NCI-H748 (cell line): ENCODE results near the gene DAB2.

Experiments used
- DNase-seq: peaks from one replicate; lab custom pipeline; 2025; ENCODE audit not compliant: unreplicated experiment; lab: John Stamatoyannopoulos, UW

The DAB2 gene

DNA sequence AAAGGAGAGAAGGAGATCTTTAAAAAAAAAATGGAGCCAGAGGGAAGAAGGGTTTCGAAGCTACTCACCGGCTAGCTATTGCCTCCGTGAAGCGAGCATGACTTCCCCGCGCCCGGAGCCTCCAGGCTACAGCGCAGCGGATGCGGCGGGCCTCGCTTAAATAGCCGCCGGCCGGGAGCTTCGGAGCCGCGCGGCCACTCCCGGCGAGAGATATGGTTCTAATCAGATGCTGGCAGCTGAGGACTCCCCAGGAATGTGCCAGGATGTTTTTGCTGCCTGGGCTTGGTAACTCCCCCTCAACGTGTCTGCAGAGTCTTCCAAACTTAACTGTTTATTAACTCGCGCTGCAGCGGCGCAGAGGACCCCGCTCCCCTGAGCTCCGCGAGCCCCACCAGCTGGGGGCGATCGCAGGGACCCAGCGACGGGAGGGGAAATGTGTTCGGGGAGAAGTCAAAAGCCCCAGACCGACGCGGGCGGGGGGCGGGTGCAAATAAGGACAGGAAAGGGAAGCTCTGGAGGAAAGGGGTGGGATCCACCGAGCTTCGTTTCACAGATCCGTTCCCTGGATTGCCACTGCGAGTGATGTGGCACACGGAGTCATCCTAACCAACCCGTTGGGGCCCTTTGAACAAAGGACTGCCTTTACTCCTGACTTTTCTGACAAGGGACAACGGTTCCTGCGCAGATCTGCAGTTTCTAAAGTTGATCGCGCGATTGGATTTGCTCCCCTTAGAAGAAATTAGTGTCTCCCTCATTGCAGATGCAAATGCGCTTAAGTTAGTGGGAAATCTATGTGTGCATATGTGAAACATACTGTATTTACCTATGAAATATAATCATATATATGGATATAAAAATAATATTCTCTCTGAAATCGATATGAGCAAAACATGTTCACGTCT, at the start of gene DAB2:
Gene DAB2 (minus strand): TSS at position 245 of the 902 bp plus-strand sequence. CDS start 30,660 bp downstream, outside the sequence.
- DNase-seq, result peak; percentile 96

DNA sequence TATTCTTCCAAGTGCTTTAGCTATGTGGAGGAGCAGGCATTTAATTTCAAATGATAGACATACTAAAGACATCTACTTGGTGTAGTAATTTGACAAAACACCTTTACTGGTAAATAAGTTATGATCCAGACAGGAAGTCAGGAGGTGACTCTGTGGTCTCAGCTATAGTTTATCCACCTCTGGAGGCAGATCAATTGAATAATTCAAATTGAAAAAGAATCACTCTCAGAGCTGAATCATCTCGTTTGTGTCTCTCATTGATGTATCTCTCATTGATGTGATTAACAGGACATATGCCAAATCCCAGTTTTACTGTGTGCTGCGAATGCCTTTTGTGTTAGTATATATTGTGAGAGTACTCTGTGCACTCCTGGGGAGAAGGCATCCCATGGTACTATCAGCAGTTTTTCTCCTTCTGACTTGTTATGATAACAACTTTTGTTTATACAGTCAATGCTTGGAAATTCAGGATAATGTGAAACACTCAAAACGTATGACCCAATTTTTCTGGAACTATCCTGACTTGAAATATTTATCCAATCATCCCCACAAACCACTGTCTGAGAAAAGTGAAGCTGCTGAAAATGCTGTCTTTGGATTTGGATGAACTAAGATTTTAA, 48.5 kb upstream of the DAB2 start:
- DNase-seq, result no peak

DNA sequence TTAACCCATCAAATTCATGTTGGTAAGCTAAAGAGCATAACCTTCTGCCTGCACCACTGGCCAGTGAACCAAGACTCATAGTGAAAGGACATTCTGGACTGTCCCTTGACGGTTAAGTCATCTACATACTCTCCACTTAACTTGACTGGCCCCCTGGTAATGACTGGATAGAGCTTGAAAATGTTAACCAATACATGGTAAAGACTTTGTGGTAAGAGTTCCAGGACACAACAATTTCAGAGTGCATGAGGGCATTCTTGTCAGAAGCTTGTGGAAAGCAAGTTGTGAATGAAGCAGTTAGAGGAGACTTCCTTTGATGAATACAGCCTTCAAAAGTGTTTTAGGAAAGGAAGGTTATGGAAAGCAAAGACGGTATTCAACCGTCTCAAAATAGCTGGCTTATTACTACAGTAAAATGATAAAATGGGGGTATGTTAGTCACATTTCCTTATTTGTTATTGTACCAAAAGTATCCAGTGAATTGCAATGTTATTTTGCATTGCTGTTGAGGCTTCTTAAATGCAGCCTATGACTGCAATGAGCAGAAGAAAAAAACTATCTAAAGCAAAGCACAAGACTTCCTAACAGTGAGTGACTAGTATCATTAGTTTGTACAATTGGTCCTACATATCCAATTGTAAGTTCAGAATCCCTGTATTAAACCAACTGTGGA, 47.2 kb upstream of the DAB2 start:
- DNase-seq, result no peak

DNA sequence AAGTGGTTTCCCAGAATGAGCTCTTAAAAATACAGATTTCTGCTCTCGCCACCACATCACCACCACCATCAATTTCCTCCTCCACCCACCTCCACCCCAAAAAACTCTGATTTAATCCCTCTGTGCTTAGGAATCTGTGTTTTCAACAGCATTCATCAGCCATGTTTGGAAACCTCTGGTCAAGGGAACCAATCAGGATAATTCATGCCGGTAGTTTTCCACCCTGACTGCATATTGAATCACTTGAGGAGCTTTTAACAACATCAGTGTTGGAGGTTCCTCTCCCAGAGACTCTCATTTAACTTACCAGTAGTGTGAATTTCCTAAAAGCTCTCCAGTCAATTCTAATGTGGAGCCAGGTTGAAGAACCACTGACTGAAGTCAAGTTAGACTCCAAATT, 46.0 kb upstream of the DAB2 start:
- no peak for DNase-seq

DNA sequence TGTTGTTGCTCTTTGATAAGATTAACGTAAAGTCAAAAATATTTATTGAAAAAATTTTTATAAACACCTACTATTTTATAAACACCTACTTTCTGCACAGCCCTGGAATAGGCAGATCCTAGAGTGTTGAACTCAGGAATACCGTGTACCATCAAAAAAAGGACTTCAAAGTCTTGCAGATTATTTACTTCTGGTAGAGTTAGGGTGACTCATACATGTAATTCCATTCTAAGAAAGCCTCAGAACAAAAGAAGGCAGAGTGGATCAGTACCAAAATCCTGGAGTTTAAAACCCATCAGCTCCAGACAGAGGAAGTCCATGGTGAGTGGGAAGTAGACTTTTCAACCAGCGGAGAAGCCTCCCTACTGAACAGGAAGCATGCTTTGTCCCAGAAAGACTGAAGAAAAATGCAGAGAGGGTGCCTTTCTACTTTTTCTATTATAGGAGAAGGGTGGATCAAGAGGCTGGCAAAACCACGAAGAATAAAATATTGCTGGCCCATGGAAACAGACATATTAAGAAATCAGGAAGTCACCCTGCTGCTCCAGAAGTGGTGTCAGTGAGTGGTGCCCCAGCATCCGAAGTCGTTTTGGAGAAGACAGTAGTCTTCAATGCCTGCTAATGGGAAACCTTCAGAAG, 45.1 kb upstream of the DAB2 start:
- no peak for DNase-seq

DNA sequence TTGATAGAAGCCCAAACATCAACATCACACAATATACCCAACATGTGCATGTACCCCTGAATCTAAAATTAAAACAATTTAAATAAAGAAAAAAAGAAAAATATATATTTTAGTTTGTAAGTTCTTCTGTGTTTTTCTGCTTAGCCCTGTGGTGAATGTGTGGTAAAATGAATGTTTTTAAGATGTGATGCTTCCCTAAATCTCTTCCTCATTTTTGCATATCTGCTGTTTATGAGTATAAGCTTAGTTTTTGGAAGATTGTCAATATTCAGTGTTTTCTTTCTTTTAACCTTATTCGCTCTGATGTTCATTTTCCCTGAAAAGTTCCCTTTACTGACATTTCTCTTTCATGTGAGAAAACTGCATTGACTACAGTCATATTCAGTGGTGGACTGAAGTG, 44.4 kb upstream of the DAB2 start:
- DNase-seq, result no peak

DNA sequence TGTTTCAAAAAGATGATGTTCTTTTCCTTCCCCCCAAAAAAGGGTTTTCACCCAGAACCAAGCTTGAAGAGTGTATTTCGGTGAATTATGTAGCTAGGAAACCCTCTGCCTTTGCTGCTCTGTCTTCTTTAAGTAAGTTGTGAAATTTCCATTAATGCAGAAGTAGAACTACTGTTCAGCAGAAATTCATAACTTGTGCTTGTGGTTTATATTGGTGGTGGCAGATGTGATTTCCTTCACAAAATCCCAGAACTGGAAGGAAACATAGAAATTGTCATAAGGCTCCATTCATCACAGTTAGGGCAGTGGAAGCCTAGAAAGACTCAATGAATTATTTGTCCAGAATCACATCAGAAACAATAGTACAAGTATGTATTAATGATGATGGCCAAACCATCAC, 42.1 kb upstream of the DAB2 start:
- no peak for DNase-seq

DNA sequence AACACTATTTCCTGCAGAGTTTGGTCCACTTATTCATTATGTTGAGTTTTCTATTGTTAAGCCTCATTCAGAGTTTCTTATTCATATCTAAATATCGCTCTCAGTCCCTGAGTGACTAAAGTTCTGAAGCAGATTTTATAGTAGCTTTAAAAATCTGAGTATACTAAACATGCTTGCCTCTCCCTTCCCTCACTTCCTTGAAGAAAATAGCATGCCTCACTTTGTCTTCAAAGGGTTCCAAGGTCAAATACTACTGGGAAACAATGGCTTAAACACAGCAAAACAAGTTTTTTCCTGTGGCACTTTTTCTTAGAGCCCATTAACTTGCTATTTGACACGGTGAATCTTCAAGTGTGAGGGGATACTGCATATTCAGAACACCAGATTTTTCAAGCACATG, 41.1 kb upstream of the DAB2 start:
- DNase-seq, result no peak

DNA sequence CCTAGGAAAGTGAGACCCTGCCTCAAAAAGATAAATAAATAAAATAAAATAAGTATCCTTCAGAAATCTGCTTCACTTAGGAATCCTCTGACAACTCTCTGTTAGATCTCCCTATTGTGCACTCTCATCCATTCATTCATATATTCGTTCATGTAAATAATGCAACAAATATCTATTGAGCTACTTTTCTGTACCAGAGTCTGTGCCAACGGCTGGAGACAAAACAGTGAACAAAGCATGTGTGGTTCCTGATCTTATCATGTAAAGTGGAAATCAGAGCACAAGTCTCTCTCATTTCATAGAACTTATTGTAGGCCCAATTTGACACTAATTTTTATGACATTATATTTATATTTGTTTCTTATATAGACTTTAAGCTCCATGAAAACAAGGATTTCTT, 40.3 kb upstream of the DAB2 start:
- no peak for DNase-seq

DNA sequence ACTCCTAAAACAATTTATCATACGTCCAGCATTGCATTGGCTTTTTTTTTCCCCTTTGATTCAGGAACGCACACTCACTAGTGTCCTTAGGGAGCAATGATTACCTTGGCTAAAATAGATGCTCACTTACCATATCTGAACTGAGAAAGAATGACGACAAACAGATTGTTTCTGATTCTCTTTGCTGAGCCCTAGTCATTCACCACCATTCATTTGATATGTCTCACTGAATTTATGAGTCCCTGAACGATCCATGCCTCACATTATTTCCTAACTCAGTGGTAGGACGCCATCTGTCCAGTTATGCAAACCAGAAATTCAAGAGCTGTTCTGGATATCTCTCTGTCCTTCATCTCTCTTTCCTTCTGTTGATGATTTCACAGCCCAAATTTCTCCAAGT, 39.3 kb upstream of the DAB2 start:
- DNase-seq, result no peak

DNA sequence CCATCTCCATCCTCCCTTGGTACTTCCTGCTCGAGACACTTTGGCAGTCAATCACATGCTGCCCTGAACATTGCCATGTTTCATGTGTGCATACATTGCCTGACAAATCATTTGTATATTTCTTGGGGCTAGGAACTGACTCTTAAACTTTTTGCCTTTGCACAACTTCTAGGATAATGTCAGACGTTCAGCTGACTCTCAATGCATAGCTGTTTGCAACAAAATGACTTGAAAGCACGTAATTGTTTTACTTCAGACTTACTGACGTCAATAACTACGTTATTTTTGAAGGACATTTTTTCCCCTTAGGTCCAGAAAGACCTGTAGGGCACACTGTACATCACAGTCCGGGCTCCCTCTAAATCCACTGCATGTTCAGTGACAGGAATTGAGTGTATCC, 37.4 kb upstream of the DAB2 start:
- DNase-seq, result no peak

DNA sequence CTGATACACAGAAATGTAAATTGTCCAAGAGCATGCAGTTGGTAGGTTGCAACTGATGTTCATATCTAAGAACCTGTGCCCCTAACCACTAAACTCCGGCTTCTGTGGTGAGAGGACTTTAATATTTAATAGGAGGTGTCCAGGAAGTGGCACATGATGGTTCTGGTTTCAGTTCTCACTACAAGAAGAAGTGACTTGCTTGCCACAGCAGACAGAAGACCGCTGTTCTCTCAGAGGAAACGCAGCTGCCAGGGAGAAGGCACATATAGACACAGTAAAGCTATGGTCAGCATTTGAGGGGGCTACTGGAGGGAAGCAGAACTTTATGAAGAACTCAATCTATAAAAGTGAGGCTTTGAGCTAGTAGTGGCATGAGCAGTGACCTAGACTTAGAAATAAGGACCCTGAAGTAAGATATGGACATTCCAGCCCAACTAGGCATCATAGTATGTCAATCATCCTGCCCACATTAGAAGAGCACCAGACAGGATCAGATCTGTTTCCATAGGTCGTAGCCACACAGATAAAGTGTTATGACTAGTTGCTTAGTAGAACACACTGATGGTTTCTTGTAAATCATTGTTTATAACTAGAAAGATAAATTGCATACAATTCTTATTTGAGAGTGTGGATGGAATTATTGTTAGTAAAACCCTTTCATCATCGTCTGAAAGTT, 36.4 kb upstream of the DAB2 start:
- no peak for DNase-seq

DNA sequence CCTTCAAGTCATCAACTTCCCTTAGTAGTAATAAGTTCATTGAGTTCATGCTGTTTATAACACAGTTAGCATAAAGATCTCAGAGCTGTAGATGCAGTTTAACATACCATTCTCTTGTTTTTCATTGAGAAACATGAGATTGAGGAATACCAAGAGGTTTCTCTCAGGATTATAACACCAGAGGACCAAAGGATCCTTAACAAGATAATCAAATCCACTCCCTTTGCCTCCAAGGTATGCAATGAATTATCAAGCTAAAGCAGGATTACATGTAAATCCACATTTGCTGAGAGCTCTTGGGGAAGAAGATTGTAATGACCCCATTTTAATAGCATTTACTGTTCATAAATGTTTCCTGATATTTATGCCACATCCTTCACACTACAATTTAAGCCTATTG, 35.1 kb upstream of the DAB2 start:
- DNase-seq, result no peak

DNA sequence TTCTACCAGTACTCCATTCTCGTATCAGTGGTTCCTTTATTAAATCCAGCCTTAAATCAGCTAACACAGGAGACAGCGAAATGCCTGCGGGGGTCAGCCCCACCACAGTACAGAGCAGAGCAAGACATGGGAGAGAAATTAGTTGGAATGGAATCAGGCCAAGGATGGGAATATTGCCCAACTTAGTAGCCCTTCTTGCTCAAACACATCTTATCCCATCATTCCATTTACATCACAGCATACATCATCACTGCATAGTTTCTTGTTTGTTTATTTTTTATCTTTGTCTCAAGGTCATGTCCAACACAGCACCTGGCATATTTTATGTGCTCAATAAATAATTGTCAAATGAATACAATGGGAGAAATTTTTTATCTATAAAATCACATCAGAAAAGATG, 34.3 kb upstream of the DAB2 start:
- no peak for DNase-seq

DNA sequence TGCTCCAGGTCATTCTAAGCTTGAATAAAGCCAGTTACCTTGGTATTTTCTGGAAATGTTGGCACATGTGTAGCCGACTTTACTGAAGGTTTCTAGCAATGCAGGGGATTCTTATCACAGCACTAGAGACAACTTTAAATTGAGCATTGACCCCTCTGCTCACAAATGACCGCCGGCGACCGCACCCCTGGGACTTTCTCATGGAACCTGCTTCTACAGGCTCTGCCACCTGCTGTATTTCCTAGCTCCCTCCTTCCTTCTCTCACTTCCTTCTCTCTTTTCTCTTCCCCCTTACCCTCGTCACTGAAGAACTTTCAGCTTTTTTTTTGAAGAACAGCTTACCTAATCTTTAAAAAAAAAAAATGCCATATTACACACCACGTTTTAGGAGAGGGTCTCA, 30.9 kb upstream of the DAB2 start:
- DNase-seq, result no peak

DNA sequence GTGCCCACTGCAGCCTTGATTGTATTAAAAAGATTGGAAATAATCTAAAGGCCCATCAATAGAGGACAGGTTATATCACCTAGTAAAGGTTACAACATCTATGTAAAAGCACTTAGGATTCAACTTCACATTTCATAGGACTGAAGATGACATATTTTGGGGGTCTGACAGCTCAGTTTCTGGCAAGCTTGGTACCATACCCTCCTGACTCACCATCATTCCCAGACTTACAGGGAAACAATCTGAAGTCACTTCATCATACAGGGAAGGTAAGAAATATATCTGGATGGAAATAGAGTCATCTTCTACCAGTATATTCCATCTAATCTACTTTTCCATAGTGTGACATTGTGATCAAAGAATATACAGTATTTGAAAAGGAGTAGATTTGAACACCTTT, 28.8 kb upstream of the DAB2 start:
- no peak for DNase-seq

DNA sequence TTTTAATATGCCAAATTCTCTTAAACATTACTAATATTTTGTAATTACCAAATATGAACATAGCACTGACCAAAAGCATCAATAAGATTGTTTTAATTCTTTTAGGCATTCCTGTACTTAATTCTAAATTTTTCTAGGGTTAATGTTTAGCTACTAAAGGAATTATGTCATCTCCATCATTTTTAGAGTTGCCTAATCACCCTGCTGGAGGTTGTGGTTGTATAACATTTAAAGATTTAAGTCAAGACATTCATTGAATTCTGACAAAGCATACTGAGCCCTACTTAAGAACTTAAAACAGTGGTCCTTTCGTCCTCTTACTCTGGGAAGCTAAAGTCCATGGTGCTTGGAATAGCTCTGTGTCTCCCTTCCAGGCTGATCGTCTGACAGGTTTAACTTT, 28.1 kb upstream of the DAB2 start:
- no peak for DNase-seq

DNA sequence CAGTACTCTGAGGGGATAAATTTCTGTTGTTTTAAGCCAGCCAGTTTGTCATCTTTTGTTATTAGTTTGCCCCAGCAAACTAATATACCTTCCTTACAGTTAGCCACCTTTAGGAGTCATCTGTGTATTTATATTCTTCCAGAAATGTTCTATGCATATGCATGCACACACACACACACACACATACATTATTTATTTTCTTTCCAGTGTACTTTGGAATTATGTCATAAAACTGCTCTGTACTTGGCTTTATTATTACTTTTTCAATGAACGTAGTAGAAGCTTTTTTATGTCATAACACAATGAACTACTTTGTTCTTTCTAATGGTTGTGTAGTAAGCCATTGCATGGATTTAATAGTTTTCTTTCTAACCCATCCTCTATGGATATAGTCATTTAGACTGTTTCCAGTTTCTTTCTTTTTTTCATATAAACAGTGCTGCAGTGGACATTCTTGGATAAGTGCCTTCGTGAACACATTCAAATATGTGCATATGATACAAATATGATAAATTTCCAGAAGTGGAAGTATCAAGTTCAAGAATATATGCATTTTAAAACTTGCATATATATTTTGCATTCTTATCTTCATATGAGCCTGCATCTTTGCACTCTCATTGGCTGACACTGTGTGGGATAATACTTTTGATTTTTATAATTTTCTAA, 26.6 kb upstream of the DAB2 start:
- no peak for DNase-seq

DNA sequence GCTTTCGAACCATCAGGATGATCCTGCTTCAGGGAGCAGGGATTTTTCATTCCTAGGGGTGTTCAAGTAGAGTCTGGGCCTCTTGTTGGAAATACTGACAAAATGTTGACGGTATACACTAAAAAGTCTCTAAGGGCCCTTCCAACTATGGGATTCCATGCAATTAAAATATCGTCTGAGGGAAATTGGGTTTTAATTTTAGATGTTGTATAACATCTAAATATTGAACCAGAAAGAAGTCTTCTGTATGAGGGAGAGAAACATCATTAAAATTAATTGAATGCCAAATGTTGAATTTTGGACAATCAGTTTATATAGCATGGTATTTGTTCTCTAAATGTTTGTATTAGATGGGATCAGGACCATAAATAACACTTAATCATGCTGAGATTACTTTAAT, 25.7 kb upstream of the DAB2 start:
- DNase-seq, result no peak

DNA sequence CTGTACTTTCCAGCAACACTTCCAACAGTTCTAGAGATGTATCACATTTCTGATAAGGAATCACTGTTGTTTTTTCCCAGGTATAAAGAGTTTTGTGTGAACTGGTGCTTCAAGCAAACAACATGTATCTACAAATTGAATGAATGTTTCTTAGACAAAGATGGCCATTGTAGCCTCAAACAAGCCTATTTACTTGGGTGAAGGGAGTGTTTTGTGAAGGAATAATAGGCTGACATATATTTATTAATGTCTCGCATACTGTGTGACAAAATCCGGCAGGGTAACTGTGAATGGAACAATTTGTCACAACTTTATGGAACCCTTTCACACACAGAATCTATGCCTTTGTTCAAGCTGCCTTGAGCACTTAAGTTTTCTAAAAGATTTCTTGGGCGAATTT, 24.8 kb upstream of the DAB2 start:
- DNase-seq, result no peak
